Thoracic aorta (tissue), 2 donors: ENCODE results near the gene STMN3. TPM values are rescaled to one million over a fixed set of nuclear protein-coding genes. Genes with fewer than 3 reads are reported as not detected.

ENCODE experiments used
- ATAC-seq: fragments of 150-250 bp; one replicate; pipeline ENCODE4 v1.8.0; 2017; ENCODE audit warnings: low read depth; ENCODE audit not compliant: insufficient number of reproducible peaks, low FRiP score
- DNase-seq: peaks from one replicate; pipeline ENCODE4 v3.0.0-alpha.2; 2020; ENCODE audit warnings: low spot score
- H3K27ac ChIP-seq, 2 donors: fragments of 200-600 bp; sonication (generic); 1 replicate in 1 of 2; 2 replicates in 1 of 2; pipeline ENCODE4 v1.5.1; 2016; ENCODE audit warnings: mild to moderate bottlenecking in 2 of 2, moderate library complexity in 2 of 2
- H3K27me3 ChIP-seq: fragments of 200-600 bp; sonication (generic); replicated peaks from 2 replicates; pipeline ENCODE4 v1.6.0; 2016; ENCODE audit warnings: mild to moderate bottlenecking; ENCODE audit not compliant: insufficient read depth
- H3K36me3 ChIP-seq: fragments of 200-600 bp; sonication (generic); one replicate; pipeline ENCODE4 v1.5.1; 2016
- H3K4me1 ChIP-seq, 2 donors: fragments of 200-600 bp; sonication (generic); 1 replicate in 1 of 2; 2 replicates in 1 of 2; pipeline versions ENCODE4 v1.5.1 to v1.6.0; 2016; ENCODE audit warnings: low read depth in 2 of 2, mild to moderate bottlenecking in 1 of 2; ENCODE audit not compliant: control insufficient read depth in 1 of 2
- H3K4me3 ChIP-seq: fragments of 200-600 bp; sonication (generic); 2 replicates; pipeline ENCODE4 v1.5.1; 2016; ENCODE audit warnings: mild to moderate bottlenecking
- H3K9me3 ChIP-seq: fragments of 200-600 bp; sonication (generic); 2 replicates; pipeline ENCODE4 v1.5.1; 2016
- CTCF ChIP-seq: fragments of 200-600 bp; sonication (generic); IDR thresholded peaks from one replicate; pipeline ENCODE4 v1.5.1; 2019; ENCODE audit warnings: antibody characterized with exemption
- total RNA-seq, 2 donors: library from RNA; depleted of rRNA; stranded (reverse); fragments of >200 nt; gene quantifications; one replicate each; pipeline versions ENCODE4 v1.1.0 to v1.2.3, GENCODE V29; 2016

Gene STMN3
- total RNA-seq, 2 donors from 2014 or later = 14.4 to 17.8 TPM

- Histone ChIP-seq H3K27me3 (no peaks in the 10 kb centered on the region), H3K9me3 (no peaks in the 10 kb centered on the region), H3K36me3 (peaks cover 7% of the 10 kb centered on the region), H3K4me3 (peak overlapping the region; percentile 51), H3K4me1 (peaks cover 25 to 46% of the 10 kb centered on the region in 2 donors), H3K27ac (no peak overlapping the region)
- no peak for TF ChIP-seq CTCF
- no peak for ATAC-seq
- DNase-seq = no peak
Observed at GRCh38 chr20:63697357-63697867, 44.2 kb upstream of the STMN3 start.

- Histone ChIP-seq H3K4me3 (peak within 1 kb of the TSS; percentile 51), H3K27ac (no peak within 1 kb of the TSS), H3K27me3 (no peaks in the 10 kb centered on the region), H3K9me3 (no peaks in the 10 kb centered on the region), H3K4me1 (peaks cover 25 to 46% of the 10 kb centered on the region in 2 donors), H3K36me3 (peaks cover 7% of the 10 kb centered on the region)
- no peak for ATAC-seq
- TF ChIP-seq CTCF = no peak
- no peak for DNase-seq
Observed at GRCh38 chr20:63696628-63697356, 43.6 kb upstream of the STMN3 start, which contains the start of gene TNFRSF6B. TNFRSF6B (plus strand) TSS chr20:63696652; CDS start chr20:63696768, 116 bp downstream.

- H3K4me3 ChIP-seq = peak overlapping the region; percentile 51
Observed at GRCh38 chr20:63696306-63696627, 43.0 kb upstream of the STMN3 start.

GRCh38 chr20:63695424-63696305 lies 42.4 kb upstream of the STMN3 start:
- Histone ChIP-seq H3K4me1 (peaks cover 25 to 46% of the 10 kb centered on the region in 2 donors), H3K9me3 (no peaks in the 10 kb centered on the region), H3K36me3 (peaks cover 7% of the 10 kb centered on the region), H3K27me3 (no peaks in the 10 kb centered on the region), H3K27ac (no peak overlapping the region), H3K4me3 (no peak overlapping the region)
- TF ChIP-seq CTCF = no peak
- no peak for DNase-seq
- ATAC-seq = no peak

More at GRCh38 chr20:63696306-63696627, 43.0 kb upstream of the STMN3 start:
- H3K36me3 ChIP-seq = peaks cover 7% of the 10 kb centered on the region
- H3K27ac ChIP-seq = no peak overlapping the region
- H3K9me3 ChIP-seq = no peaks in the 10 kb centered on the region
- DNase-seq = no peak
- no peak for TF ChIP-seq CTCF
- H3K4me1 ChIP-seq = peaks cover 25 to 46% of the 10 kb centered on the region in 2 donors
- no peak for ATAC-seq
- no peaks in the 10 kb centered on the region for H3K27me3 ChIP-seq
